Panc1 (cell line): ENCODE results near the gene DDAH2.

Source experiments
- TF ChIP-seq, protein P1 (sequence below): fragments of 450-650 bp; IDR thresholded peaks from 2 replicates; pipeline ENCODE4 v1.5.1; 2017; ENCODE audit warnings: mild to moderate bottlenecking
- TF ChIP-seq, protein P2 (sequence below), 2 experiments: IDR thresholded peaks; 2 replicates each; pipeline ENCODE4 v1.6.1; 2011 to 2012; ENCODE audit warnings: low read depth in 2 of 2, control low read depth in 1 of 2, low read length in 1 of 2, mild to moderate bottlenecking in 1 of 2, moderate library complexity in 1 of 2; ENCODE audit not compliant: insufficient read depth in 1 of 2

DNA sequence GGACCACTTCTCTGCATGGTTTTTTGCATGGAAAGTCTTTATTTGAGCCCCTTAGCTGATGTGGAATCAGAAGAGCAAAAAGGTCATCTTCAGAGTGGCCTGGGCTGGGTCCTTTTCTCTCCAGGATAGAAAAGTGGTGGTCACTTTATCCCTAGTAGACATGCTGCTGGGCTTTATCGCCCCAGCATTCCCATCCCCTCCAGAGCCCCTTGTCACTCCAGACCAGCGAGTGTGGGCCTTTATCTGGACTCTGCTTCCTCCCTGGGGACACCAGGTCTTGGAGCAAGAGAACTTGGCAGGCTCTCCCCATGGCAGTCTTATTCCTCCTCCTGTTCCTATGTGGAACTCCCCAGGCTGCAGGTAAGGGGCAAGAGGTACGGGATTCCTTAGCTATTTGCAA lies 22.5 kb downstream of the DDAH2 start, which contains the start of gene LY6G6F:
- TF ChIP-seq, protein P1, sequence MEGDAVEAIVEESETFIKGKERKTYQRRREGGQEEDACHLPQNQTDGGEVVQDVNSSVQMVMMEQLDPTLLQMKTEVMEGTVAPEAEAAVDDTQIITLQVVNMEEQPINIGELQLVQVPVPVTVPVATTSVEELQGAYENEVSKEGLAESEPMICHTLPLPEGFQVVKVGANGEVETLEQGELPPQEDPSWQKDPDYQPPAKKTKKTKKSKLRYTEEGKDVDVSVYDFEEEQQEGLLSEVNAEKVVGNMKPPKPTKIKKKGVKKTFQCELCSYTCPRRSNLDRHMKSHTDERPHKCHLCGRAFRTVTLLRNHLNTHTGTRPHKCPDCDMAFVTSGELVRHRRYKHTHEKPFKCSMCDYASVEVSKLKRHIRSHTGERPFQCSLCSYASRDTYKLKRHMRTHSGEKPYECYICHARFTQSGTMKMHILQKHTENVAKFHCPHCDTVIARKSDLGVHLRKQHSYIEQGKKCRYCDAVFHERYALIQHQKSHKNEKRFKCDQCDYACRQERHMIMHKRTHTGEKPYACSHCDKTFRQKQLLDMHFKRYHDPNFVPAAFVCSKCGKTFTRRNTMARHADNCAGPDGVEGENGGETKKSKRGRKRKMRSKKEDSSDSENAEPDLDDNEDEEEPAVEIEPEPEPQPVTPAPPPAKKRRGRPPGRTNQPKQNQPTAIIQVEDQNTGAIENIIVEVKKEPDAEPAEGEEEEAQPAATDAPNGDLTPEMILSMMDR, result no peak
- TF ChIP-seq, protein P2, sequence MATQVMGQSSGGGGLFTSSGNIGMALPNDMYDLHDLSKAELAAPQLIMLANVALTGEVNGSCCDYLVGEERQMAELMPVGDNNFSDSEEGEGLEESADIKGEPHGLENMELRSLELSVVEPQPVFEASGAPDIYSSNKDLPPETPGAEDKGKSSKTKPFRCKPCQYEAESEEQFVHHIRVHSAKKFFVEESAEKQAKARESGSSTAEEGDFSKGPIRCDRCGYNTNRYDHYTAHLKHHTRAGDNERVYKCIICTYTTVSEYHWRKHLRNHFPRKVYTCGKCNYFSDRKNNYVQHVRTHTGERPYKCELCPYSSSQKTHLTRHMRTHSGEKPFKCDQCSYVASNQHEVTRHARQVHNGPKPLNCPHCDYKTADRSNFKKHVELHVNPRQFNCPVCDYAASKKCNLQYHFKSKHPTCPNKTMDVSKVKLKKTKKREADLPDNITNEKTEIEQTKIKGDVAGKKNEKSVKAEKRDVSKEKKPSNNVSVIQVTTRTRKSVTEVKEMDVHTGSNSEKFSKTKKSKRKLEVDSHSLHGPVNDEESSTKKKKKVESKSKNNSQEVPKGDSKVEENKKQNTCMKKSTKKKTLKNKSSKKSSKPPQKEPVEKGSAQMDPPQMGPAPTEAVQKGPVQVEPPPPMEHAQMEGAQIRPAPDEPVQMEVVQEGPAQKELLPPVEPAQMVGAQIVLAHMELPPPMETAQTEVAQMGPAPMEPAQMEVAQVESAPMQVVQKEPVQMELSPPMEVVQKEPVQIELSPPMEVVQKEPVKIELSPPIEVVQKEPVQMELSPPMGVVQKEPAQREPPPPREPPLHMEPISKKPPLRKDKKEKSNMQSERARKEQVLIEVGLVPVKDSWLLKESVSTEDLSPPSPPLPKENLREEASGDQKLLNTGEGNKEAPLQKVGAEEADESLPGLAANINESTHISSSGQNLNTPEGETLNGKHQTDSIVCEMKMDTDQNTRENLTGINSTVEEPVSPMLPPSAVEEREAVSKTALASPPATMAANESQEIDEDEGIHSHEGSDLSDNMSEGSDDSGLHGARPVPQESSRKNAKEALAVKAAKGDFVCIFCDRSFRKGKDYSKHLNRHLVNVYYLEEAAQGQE (IDR thresholded peaks at IDR 0.05; ENCODE audit: insufficient read depth in 1 of 2, low read depth in 2 of 2, low read length in 1 of 2), result no peak
